ENCODE measurements around the gene METTL1.
A peak's percentile ranks its signal among the peaks of the same experiment; 100 is the strongest.

The METTL1 gene

GRCh38 chr12:57811028-57811755 is 39.3 kb upstream of the METTL1 start:
- FAIRE-seq (no peak), DNase-seq (ENCODE audit: insufficient read length) (no peak)
- TF ChIP-seq POLR2A (IDR thresholded peaks at IDR 0.05; ENCODE audit: low read depth, low read length) = no peak
- no peak for TF ChIP-seq TAF1 (IDR thresholded peaks at IDR 0.05; ENCODE audit: borderline replicate concordance, low read depth, low read length)
- no peak for TF ChIP-seq POLR2AphosphoS5 (IDR thresholded peaks at IDR 0.05; ENCODE audit: low read depth, low read length)

DNA sequence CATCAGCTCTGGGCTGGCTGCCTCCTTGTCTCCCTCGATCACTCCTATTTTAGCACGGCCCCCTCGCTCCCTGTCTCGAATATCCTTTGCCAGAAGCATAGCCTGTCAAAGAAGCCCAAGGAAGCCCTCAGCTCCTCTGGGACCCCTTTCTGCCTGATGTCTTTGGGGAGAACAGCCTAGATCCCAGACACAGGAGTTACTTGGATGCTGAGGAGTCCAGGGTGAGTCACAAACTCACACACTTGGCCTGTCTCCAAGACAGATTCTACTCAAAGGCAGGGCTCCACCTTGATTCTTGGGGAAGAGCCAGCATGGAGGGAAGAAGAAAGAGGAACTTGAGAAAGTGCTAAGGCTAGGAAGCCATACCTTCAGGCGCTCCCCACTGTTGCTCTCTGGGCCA is 38.5 kb upstream of the METTL1 start:
- FAIRE-seq = no peak
- DNase-seq (ENCODE audit: insufficient read length) = no peak
- no peak for TF ChIP-seq POLR2A (IDR thresholded peaks at IDR 0.05; ENCODE audit: low read depth, low read length)
- no peak for TF ChIP-seq TAF1 (IDR thresholded peaks at IDR 0.05; ENCODE audit: borderline replicate concordance, low read depth, low read length)
- TF ChIP-seq POLR2AphosphoS5 (IDR thresholded peaks at IDR 0.05; ENCODE audit: low read depth, low read length) = no peak

DNA sequence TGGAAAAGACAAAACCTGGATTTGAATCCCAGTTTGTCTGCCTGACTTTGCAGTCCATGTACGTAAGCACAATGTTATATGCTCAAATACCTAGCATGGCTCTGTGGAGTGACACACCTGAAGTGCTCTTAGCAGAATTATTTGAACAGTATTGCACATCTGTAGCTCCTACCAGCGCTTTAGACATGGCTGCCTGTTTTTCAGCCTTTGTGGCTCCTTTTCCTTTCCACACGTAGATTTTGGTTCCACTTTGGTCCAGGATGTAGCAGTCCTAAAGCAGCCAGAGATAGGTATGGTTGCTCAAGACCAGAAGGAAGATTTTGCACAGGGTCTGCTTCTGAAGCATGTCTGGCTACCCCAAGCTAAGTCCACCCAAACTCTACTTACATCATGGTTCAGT is 37.5 kb upstream of the METTL1 start:
- no peak for FAIRE-seq
- TF ChIP-seq POLR2A (IDR thresholded peaks at IDR 0.05; ENCODE audit: low read depth, low read length) (no peak), POLR2AphosphoS5 (IDR thresholded peaks at IDR 0.05; ENCODE audit: low read depth, low read length) (no peak)

DNA sequence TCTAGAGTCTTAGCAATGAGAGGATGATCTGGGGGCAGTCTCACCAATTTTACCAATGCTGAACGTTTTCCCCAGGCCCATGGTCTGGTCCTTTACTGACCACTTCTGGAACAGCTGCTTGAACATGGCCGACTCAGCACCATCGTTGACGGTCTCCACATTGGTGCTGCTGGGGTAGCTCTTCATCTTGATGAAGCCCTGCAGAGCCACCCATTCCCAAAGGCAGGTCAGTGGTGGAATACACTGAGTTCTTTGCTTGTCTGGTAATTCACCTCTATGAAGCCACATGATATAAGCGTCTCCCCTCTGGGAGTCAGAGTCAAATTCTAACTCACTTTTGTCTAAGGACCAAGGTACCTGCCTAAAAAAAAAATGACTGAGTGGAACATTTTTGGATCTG is 36.4 kb upstream of the METTL1 start:
- FAIRE-seq = no peak
- no peak for DNase-seq (ENCODE audit: insufficient read length)

More for the DNA sequence above, 37.5 kb upstream of the METTL1 start:
- DNase-seq (ENCODE audit: insufficient read length) = no peak

DNA sequence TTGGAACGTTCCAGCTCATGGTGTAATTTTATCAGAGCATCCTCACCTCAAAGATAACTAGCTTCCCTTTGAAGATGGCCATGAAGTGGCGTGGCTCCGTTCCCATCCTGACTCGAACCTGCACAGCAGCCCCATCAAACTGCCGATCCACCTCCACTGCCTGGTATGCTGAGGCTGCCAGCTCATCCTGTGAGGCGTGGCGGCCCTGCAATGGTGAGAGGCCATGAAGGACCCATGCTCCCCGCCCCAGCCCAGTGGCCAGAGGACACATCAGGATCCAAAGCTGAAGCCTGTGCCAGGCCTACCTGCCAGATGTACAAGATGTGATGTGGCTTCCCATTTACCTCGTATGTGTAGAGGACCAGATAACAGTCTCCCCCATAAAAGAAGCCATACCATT is 35.4 kb upstream of the METTL1 start:
- TF ChIP-seq TAF1 (IDR thresholded peaks at IDR 0.05; ENCODE audit: borderline replicate concordance, low read depth, low read length) = no peak
- DNase-seq (ENCODE audit: insufficient read length) (no peak), FAIRE-seq (no peak)

More for the DNA sequence above, 36.4 kb upstream of the METTL1 start:
- TF ChIP-seq TAF1 (IDR thresholded peaks at IDR 0.05; ENCODE audit: borderline replicate concordance, low read depth, low read length) (no peak), POLR2A (IDR thresholded peaks at IDR 0.05; ENCODE audit: low read depth, low read length) (no peak), POLR2AphosphoS5 (IDR thresholded peaks at IDR 0.05; ENCODE audit: low read depth, low read length) (no peak)

GRCh38 chr12:57806677-57807076 is 34.8 kb upstream of the METTL1 start:
- TF ChIP-seq POLR2AphosphoS5 (IDR thresholded peaks at IDR 0.05; ENCODE audit: low read depth, low read length) (no peak), POLR2A (IDR thresholded peaks at IDR 0.05; ENCODE audit: low read depth, low read length) (no peak)
- FAIRE-seq (no peak), DNase-seq (ENCODE audit: insufficient read length) (no peak)

DNA sequence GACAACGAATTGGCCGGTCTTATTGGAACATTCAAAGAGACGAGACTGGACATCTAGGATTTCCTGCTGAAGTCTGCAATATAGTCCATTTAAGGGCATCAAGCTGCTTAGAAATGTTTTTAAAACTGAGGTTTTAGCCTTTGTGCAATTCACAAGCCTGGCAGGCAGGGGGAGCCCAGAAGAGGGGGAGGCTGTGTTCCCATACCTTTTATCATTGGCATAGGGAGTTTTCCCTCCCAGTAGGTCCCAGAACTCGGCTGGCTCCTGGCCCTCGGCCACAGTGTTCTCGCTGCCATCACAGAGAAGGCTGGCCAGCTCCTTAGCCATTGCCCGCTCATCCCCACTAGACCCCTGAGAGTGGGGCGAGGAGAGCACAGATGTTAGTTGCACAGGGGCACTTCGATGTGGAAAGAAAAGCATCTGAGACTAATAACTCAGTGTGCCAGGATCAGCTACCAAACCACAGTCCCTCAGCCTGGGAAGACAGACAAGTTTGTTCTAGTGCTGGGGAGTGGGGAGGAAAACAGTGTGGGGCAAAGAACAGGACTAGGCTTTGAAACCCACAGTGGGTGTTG is 31.5 kb upstream of the METTL1 start:
- no peak for DNase-seq (ENCODE audit: insufficient read length)
- TF ChIP-seq TAF1 (IDR thresholded peaks at IDR 0.05; ENCODE audit: borderline replicate concordance, low read depth, low read length) = no peak
- no peak for TF ChIP-seq POLR2A (IDR thresholded peaks at IDR 0.05; ENCODE audit: low read depth, low read length)
- TF ChIP-seq POLR2AphosphoS5 (IDR thresholded peaks at IDR 0.05; ENCODE audit: low read depth, low read length) = no peak
- peak; percentile 48 for FAIRE-seq

- DNase-seq (ENCODE audit: insufficient read length) (no peak), FAIRE-seq (no peak)
- TF ChIP-seq POLR2A (IDR thresholded peaks at IDR 0.05; ENCODE audit: low read depth, low read length) = no peak
- TF ChIP-seq TAF1 (IDR thresholded peaks at IDR 0.05; ENCODE audit: borderline replicate concordance, low read depth, low read length) = no peak
- no peak for TF ChIP-seq POLR2AphosphoS5 (IDR thresholded peaks at IDR 0.05; ENCODE audit: low read depth, low read length)
These were observed 30.7 kb upstream of the METTL1 start for GRCh38 chr12:57802607-57803006.

DNA sequence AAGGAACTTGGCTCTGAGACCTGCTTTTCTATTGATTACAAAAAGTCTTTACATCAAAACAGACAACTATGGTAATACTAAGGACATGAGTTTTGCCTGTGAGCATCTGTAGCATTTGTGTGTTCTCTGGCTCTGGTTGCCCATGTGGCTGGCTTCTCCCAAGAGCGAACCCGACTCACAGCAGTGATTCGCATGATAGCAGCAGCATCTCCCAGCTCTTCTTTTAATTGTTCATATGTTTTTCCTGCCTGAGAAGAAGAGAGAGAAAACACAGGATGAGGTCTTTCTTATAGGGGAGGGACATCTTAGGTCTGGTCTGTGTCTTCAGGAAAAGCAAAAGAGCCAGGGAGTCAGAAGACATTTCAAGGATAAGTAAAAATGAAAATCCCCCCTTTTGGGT is 29.1 kb upstream of the METTL1 start:
- DNase-seq (ENCODE audit: insufficient read length) (no peak), FAIRE-seq (no peak)
- TF ChIP-seq POLR2A (IDR thresholded peaks at IDR 0.05; ENCODE audit: low read depth, low read length) (no peak), POLR2AphosphoS5 (IDR thresholded peaks at IDR 0.05; ENCODE audit: low read depth, low read length) (no peak), TAF1 (IDR thresholded peaks at IDR 0.05; ENCODE audit: borderline replicate concordance, low read depth, low read length) (no peak)

GRCh38 chr12:57797933-57798332 is 26.0 kb upstream of the METTL1 start:
- TF ChIP-seq POLR2AphosphoS5 (IDR thresholded peaks at IDR 0.05; ENCODE audit: low read depth, low read length) (no peak), POLR2A (IDR thresholded peaks at IDR 0.05; ENCODE audit: low read depth, low read length) (no peak), TAF1 (IDR thresholded peaks at IDR 0.05; ENCODE audit: borderline replicate concordance, low read depth, low read length) (no peak)
- FAIRE-seq = no peak
- no peak for DNase-seq (ENCODE audit: insufficient read length)

DNA sequence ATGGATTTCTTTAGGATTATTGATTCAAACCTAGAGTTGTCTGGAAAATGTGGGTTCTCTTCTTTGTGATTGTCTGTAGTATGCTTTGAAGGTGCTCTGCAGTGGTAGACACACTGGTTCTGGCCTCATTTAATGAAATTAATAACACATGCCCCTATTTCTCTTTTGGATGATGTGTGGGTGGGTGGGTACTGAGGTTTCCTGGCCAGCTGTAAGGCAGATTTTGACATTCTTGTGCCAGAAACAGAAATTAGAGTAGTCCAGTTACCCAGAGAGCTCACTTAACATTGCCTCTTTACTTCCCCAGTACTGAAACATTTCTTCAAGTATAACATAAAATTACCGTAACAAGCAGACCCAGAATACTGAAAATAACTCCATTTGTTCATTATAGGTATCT is 25.1 kb upstream of the METTL1 start:
- TF ChIP-seq POLR2AphosphoS5 (IDR thresholded peaks at IDR 0.05; ENCODE audit: low read depth, low read length) (no peak), POLR2A (IDR thresholded peaks at IDR 0.05; ENCODE audit: low read depth, low read length) (no peak), TAF1 (IDR thresholded peaks at IDR 0.05; ENCODE audit: borderline replicate concordance, low read depth, low read length) (no peak)
- no peak for FAIRE-seq
- DNase-seq (ENCODE audit: insufficient read length) = no peak

- DNase-seq (ENCODE audit: insufficient read length) = no peak
- no peak for FAIRE-seq
- no peak for TF ChIP-seq POLR2AphosphoS5 (IDR thresholded peaks at IDR 0.05; ENCODE audit: low read depth, low read length)
- no peak for TF ChIP-seq TAF1 (IDR thresholded peaks at IDR 0.05; ENCODE audit: borderline replicate concordance, low read depth, low read length)
- TF ChIP-seq POLR2A (IDR thresholded peaks at IDR 0.05; ENCODE audit: low read depth, low read length) = no peak
These were observed 23.4 kb upstream of the METTL1 start for GRCh38 chr12:57795354-57795753.
